LNCAP (cell line): ENCODE results near the gene RABL3.

Experiments used
- TF ChIP-seq, protein P1 (sequence below): fragments of 450-650 bp; IDR thresholded peaks from 2 replicates; pipeline ENCODE4 v1.5.1; 2017; ENCODE audit warnings: mild to moderate bottlenecking

Gene RABL3

DNA sequence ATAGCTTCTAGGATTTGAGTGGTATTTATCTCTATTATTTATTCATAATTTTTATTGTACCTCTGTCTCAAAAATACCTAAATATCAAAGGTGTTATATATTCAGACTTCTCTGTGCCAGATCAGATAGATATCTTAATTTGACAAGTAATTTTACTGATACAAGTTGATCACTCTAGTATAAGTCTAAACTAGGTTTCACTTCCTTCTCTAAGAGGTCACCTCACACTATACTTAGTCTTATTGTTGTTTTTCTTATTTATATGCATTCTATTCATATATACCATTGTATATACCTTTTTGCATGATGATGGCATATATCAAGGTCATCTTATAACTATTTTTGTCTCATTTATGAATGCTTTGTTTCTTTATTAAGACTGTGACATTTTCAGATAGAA, 33.9 kb downstream of the RABL3 start:
- TF ChIP-seq, protein P1, sequence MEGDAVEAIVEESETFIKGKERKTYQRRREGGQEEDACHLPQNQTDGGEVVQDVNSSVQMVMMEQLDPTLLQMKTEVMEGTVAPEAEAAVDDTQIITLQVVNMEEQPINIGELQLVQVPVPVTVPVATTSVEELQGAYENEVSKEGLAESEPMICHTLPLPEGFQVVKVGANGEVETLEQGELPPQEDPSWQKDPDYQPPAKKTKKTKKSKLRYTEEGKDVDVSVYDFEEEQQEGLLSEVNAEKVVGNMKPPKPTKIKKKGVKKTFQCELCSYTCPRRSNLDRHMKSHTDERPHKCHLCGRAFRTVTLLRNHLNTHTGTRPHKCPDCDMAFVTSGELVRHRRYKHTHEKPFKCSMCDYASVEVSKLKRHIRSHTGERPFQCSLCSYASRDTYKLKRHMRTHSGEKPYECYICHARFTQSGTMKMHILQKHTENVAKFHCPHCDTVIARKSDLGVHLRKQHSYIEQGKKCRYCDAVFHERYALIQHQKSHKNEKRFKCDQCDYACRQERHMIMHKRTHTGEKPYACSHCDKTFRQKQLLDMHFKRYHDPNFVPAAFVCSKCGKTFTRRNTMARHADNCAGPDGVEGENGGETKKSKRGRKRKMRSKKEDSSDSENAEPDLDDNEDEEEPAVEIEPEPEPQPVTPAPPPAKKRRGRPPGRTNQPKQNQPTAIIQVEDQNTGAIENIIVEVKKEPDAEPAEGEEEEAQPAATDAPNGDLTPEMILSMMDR: no peak

DNA sequence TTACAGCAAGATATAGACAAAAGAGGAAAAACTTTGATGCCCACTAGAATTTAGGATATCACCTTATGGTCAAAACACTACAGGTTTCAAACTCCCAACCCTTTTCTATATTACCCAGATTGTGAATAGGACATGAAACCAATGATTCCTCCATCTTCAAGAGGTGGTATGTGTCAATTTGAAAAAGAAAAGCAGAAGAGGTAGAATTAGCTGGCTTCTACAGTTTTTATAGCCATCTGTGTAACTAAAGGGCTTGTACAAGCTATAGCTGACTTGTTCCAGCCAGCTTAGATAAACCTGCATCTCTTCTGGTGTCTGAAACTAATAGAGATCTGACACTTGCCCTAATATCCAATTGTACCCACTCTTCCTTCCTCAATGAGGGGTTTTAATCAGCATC, 35.4 kb downstream of the RABL3 start:
- TF ChIP-seq, protein P1: no peak

DNA sequence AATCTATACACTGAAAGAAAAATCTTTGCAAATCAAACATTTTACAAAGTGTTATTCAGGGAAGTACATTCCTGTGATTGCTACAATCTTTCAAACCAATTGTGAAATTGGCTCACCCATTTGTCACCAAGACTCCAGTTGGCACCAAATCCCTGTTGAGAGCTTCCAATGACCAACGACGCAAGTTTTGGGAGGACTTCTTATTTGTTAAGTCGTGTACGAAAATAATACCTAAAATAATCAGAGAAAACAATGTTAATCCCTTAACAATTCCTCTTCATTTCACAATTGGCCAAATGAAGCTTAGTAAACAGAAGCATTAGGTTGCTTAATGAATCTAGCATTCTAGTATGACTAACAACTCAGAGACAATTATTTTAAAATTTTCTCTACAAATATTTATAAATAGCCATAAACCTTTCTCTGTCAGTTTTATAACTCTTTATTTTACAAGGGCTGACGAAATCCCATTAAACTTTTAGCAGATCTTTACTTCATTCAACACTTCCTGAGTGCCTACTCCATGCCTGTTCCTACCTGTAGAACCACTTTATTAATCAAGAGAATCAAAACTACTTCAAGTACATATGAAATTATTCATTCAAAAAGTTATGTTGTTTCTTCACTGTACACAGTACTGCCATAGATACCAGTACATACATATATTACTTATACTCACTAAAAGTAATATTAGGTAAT, 36.3 kb downstream of the RABL3 start:
- TF ChIP-seq, protein P1: no peak

- TF ChIP-seq, protein P1: no peak
These were observed 43.0 kb downstream of the RABL3 start for GRCh38 chr3:120699333-120699732.

DNA sequence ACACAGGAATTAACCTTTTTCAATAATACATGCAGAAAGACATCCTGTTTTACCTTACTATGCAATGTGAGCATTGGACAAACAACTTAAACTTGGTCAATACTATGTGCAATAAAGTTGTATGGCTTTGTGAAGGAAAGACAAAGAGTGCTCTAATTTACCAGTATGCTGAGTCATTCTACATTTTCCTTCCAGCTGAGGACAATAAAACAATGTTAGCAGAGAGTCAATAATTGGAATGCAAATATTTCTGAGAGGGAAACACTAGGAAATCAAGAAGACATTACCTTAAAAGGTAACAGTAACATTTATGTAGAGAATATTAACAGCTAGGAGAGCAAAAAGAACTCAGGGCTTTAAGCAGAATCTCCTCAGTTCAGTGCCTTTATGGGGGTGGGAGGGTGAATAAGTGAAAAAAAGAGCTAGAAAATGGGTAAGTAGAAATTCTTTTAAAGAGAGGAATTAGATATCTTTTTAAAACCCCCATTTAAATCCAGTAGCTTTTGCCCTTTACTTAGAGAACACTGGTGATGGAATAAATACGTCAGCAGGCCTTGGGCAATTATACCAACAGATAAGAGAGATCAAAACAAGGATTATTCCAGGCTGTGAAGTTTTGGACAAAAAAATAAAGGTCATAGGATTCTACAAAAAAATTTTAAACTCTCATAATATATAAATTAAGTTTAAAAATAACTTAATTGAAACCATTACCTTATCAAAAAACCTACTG, 48.7 kb downstream of the RABL3 start:
- TF ChIP-seq, protein P1: no peak

- TF ChIP-seq, protein P1: no peak
These were observed 52.9 kb downstream of the RABL3 start for GRCh38 chr3:120689395-120689794.

DNA sequence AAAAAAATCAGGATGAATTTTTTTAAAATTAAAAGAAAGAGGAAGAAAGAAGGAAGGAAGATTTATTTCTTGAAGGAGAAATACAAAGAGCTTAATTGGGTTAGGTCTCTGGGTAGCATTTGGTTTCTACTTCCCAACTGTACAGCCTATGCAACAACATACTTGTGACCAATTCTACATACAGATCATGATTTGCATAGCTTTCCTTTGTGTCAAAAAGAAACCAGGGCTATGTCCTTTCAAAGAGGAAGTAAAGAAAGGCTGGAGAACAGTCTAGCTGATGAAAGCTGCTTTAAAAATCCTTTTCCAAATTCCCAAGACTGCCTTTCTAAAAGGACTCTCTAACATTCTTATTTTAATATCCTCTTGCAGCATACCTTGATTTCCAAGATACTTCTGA, 54.2 kb downstream of the RABL3 start:
- TF ChIP-seq, protein P1: no peak
